Stimulated activated CD8-positive, alpha-beta memory T cell treated with anti-CD3 and anti-CD28 coated beads, Interleukin-4, amount 100 ng/mL, for 24 hours (primary cell): ENCODE measurements around the gene ELAVL1.

Experiments
- DNase-seq: peaks from one replicate; pipeline ENCODE4 v3.0.0-alpha.2; 2020; ENCODE audit warnings: low read depth

The ELAVL1 gene

GRCh38 chr19:8020681-8021080, 15.2 kb upstream of the ELAVL1 start:
- DNase-seq: no peak

GRCh38 chr19:8017808-8018207, 12.4 kb upstream of the ELAVL1 start:
- no peak for DNase-seq

- peak; percentile 6 for DNase-seq
These were observed 523 bp downstream of the ELAVL1 start for GRCh38 chr19:8004723-8005513.

- no peak for DNase-seq
These were observed 1.4 kb downstream of the ELAVL1 start for GRCh38 chr19:8004001-8004400.

GRCh38 chr19:8001995-8002849, 3.2 kb downstream of the ELAVL1 start:
- peak; percentile 70 for DNase-seq

- no peak for DNase-seq
These were observed 3.8 kb downstream of the ELAVL1 start for GRCh38 chr19:8001651-8001994.

GRCh38 chr19:8000298-8001038, 5.0 kb downstream of the ELAVL1 start:
- no peak for DNase-seq

- DNase-seq: no peak
These were observed 6.1 kb downstream of the ELAVL1 start for GRCh38 chr19:7999376-7999775.

GRCh38 chr19:7997809-7998480, 7.5 kb downstream of the ELAVL1 start:
- DNase-seq: no peak

- no peak for DNase-seq
These were observed 8.6 kb downstream of the ELAVL1 start for GRCh38 chr19:7996883-7997282.

- DNase-seq: no peak
These were observed 9.7 kb downstream of the ELAVL1 start for GRCh38 chr19:7995810-7996158.

- DNase-seq: no peak
These were observed 10.3 kb downstream of the ELAVL1 start for GRCh38 chr19:7994928-7995809.

GRCh38 chr19:7994114-7994513, 11.3 kb downstream of the ELAVL1 start:
- DNase-seq: no peak

GRCh38 chr19:7993560-7993959, 11.9 kb downstream of the ELAVL1 start:
- DNase-seq: no peak

- DNase-seq: no peak
These were observed 12.9 kb downstream of the ELAVL1 start for GRCh38 chr19:7992575-7992974.

GRCh38 chr19:7989071-7989575, 16.3 kb downstream of the ELAVL1 start:
- DNase-seq: no peak

GRCh38 chr19:7988307-7988706, 17.1 kb downstream of the ELAVL1 start:
- DNase-seq: no peak

GRCh38 chr19:7987114-7987768, 18.2 kb downstream of the ELAVL1 start:
- no peak for DNase-seq

- no peak for DNase-seq
These were observed 18.9 kb downstream of the ELAVL1 start for GRCh38 chr19:7986321-7987113.

- DNase-seq: no peak
These were observed 19.9 kb downstream of the ELAVL1 start for GRCh38 chr19:7985481-7985911.
